NCI-H82 treated with DMSO at 0.1 percent for 48 hours (cell line): ENCODE results near the gene MAVS.
"Not testable (repeated sequence)": the region's sequence is repeated elsewhere in the genome, so short reads cannot be mapped to it uniquely, and the experiment has no call there.

Source experiments
- DNase-seq: peaks from one replicate; lab custom pipeline; 2025; ENCODE audit not compliant: unreplicated experiment; lab: John Stamatoyannopoulos, UW

Gene MAVS

GRCh38 chr20:3847429-3847940 is 851 bp downstream of the MAVS start:
- DNase-seq = no peak

DNA sequence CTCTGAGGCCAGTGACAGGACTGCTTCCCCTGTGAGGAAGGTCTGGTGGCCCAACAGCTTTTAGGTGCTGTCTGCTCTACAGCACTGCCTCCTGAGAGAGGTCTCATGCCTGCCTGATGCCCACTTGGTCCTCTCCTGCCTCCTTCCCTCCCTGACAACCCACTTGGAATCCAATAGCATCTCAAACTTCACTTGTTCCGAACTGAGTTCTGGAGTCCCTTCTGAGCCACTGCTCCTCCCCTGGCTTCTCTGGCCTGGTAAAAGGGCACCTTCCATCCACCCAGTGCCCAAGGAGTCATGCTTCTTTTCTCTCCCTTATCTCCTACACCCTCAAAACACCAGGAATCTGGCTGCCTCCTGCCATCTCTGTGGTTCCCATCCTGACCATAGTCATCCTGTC is 1.9 kb downstream of the MAVS start:
- no peak for DNase-seq

DNA sequence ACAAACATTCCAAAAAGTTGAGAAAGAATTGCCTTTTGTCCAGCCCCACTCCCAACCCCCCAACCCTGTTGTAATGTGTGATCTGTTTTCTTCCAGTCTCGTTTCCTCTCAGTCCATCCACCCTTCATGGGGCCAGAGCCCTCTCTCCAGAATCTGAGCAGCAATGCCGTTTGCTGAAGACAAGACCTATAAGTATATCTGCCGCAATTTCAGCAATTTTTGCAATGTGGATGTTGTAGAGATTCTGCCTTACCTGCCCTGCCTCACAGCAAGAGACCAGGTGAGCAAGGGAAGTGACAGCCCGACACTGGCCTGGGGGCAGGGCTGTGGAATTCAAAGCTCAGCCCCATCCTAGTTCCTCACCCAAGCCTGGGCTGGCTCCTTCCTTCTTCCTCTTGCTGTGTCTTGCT is 7.8 kb downstream of the MAVS start:
- DNase-seq = no peak

DNA sequence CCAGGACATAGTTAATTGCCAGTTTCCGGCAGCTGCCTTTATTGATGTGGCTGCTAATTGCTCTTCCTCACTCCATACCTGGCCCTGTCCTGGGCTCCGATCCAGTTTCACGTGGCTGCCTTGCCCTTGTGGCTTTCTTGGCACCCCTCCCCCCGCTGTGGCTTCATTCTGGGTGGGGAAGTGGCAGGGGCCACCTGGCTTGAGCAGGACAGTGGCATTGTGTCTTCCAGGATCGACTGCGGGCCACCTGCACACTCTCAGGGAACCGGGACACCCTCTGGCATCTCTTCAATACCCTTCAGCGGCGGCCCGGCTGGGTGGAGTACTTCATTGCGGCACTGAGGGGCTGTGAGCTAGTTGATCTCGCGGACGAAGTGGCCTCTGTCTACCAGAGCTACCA is 10.8 kb downstream of the MAVS start:
- no peak for DNase-seq

- DNase-seq = no peak
These were observed 12.1 kb downstream of the MAVS start for GRCh38 chr20:3858689-3859088.

- DNase-seq = no peak
These were observed 14.6 kb downstream of the MAVS start for GRCh38 chr20:3861191-3861590.

GRCh38 chr20:3862333-3862732 is 15.7 kb downstream of the MAVS start:
- no peak for DNase-seq

DNA sequence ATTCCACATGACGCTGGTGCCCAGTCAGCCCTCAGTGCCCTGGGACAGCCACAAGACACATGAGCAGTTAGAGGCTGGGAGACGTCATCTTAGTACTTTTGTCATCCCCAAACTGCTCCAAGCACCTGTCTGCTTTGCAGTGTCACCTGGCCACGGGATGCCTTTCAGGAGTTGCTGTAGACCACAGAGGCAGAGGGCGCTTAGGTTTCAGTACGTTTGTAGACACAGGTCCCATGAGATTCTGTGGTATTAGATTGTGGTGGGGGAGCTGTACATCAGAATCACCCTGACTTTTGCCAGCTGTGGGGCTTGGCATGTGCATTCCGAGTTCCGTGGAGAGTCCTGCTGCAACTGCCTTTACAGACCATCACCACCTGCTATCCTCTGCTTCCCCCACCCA is 16.7 kb downstream of the MAVS start:
- no peak for DNase-seq

GRCh38 chr20:3864518-3864917 is 17.9 kb downstream of the MAVS start:
- no peak for DNase-seq

DNA sequence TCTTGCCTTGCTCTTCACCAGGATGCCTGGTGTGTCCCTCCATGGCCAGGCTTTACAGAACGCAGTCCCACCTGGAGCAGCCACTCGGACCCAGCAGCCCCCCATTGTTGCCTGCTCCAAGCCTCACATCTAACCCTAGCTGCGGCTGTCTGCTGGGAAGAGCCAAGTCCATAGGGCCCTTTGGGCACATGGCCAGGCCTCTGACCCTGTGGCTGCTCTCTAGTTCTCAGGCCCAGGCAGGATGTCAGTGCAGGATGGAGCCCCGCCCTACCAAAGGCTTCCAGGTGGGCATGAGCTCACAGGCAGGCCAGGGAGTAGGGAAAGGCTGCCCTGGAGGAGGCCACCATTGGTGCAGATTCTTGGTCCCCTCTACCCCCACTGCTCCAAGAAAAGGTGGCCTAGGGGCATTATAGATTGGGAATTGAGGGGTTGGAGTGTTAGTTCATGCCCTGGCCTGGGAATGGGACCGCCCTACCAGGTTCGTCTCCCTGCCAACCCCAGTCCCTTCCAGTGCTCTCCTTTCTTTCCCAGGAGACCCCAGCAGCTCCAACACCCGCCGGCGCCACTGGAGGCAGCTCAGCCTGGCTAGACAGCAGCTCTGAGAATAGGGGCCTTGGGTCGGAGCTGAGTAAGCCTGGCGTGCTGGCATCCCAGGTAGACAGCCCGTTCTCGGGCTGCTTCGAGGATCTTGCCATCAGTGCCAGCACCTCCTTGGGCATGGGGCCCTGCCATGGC is 18.7 kb downstream of the MAVS start:
- no peak for DNase-seq

- DNase-seq = no peak
These were observed 19.3 kb downstream of the MAVS start for GRCh38 chr20:3865887-3866407.

GRCh38 chr20:3866464-3866863 is 19.8 kb downstream of the MAVS start:
- DNase-seq = no peak

DNA sequence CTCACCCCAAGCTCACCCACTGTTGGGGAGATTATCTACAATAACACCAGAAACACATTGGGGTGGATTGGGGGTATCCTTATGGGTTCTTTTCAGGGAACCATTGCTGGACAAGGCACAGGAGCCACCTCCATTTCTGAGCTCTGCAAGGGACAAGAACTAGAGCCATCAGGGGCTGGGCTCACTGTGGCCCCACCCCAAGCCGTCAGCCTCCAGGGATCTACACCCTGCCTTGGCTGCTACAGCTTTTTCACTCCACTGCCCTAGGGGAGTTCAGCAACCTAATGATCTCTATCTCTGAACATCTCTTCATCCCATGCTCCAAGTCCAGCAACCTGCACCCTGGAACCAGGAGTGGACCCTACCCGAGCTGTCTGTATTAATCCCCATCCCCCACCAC is 21.2 kb downstream of the MAVS start:
- DNase-seq = no peak

GRCh38 chr20:3869839-3870634 is 23.4 kb downstream of the MAVS start:
- no peak for DNase-seq

GRCh38 chr20:3871550-3872265 is 25.1 kb downstream of the MAVS start:
- peak; percentile 91 for DNase-seq

DNA sequence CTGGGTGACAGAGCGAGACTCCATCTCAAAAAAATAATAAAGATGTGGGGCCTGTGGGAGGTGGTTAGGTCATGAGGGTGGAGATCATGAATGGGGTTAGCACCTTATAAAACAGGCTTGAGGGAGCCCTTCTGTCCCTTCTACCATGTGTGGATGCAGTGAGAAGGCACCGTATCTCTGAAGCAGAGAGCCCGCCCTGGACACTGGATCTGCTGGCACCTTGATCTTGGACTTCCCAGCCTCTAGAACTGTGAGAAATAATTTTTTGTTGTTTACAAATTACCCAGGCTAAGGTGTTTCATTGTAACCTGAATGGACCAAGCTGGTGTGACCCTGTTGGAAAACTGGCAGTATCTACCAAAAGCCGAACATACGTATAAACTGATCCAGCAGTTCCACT is 26.9 kb downstream of the MAVS start:
- no peak for DNase-seq

DNA sequence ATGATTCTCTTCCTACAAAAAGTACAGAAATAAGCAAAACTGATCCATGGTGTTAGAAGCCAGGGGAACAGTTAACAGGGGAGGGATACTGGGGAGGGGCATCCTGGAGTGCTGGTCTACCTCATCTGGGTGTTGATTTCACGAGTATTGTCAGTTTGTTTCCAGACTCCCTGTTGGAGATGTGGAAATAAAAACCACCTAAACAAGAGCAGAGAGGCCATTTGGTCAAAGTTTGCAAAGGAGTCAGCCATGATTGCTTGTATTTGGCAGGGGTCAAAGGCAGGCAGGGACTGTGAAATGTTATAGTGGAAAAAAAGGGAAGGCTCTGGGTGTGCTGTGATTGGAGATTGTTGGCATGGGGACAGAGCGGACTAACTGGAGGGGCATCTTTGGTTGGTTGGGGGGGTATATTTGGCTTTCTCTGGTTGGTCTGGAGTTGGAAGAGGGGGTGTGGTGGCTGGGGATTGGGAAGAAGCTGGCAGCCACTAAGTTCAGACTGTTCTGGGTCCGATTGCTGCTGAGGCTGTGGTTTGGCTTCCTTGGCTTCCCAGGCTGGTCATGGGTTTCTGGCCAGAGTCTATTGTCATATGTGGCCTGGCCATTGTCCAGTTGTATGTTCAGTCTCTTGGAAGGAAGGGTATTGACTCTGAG is 27.7 kb downstream of the MAVS start:
- DNase-seq = no peak

DNA sequence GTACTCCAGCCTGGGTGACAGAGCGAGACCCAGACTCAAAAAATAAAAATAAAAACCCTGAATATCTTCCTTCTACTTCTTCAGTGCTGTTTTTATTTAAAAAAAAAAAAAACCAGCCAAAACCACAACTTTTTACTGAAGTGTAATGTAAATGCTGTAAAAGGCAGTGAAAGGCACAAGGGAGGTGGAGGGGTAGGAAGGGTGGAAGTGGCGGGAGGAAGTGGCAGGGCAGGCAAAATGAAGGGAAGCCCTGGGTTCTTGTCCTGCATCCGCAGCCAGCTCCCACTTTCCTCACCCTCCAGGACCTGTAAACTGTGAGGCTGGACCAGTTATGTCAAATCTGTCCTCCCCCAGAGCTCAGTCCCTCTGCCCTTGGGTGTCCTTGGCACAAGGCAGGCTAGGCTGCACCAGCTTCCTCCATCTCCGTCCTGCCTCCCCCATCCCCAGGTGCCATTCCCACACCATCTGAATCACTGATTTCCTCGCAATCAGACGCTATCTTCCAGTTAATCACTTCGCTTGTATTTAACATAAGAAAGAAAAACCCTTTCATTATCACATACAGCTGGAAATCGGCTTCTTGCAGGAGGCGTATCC is 28.8 kb downstream of the MAVS start:
- no peak for DNase-seq

DNA sequence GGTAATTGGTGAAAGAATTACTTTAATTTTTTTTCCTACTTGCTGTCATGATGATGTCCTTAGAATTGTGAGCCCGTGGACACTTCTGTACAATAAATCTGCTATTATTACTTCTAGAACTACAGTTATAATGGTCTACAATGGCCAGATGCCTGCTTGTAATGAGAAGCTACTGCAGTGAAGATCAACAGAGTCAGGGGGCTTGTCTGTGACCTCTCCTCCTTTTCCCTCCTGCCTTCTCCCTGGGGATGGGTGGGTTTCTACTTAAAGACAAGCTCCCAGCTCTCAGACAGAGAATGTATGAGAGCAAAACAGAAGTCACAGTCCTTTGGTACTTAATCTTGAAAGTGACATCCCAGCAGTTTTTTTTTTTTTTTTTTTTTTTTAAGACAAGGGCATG is 29.4 kb downstream of the MAVS start:
- DNase-seq = no peak

DNA sequence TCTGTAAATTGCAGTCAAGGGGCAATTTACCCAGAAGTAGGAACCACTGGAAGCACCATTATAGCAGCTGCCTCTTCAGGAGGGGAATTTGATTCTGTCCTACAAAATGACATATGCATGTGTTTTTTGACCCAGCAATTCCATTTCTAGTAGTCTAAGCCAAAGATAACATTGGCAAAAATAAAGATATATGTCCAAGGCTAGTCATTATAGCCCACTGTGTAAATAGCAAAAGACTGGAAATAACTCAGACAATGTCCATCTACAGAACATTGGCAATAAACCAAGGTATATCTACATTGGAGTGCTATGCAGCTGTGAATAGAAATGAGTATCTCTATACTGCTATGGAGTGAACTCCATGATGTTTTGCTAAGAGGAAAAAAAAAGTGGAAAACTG is 30.0 kb downstream of the MAVS start:
- DNase-seq = no peak

GRCh38 chr20:3878921-3879274 is 32.3 kb downstream of the MAVS start:
- not testable (repeated sequence) for DNase-seq
